Measurements from ENCODE around the gene ADAMTS15.
A peak's percentile ranks its signal among the peaks of the same experiment; 100 is the strongest.

ADAMTS15 gene

DNA sequence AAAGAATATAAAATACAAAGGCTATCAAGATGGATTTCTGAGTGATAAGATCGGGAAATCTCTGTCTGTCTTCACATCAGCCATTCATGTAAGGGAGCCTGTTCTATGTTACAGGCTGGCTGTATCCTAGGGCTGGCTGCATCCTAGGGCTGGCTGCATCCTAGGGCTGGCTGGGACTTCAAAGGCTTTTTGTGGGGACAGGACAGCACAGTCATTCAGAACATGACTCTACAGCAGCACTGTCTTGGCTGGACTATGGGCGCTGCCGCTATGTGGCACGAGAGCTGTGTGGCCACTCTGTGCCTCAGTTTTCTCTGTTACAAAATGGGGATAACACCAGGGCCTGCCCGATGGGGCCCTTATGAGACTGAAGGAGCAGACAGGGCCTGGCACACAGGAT lies 30.2 kb upstream of the ADAMTS15 start:
- DNase-seq, result no peak

- DNase-seq, result no peak
Observed at GRCh38 chr11:130418756-130419155, 29.7 kb upstream of the ADAMTS15 start.

GRCh38 chr11:130420478-130421198 lies 27.8 kb upstream of the ADAMTS15 start:
- DNase-seq, result no peak

DNA sequence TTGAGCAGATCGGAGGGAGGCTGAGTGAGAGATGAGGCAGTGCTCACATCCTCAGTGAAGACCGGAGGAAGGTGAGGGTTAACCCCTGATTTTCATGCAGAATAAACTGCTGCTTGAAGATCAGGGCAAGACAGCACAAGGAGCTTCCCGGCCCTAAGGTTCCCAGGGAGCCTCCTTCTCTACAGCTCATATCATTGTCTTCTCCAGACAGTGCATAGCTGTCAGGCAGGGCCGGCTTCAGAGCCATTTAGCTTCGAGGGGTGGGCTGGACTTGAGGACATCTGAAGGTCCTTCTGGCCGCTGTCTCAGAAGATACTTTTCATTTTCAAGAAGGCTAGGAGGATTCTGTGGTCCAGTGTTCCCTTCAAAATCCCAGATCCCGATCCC lies 27.3 kb upstream of the ADAMTS15 start:
- no peak for DNase-seq

- no peak for DNase-seq
Observed at GRCh38 chr11:130421697-130422096, 26.7 kb upstream of the ADAMTS15 start.

DNA sequence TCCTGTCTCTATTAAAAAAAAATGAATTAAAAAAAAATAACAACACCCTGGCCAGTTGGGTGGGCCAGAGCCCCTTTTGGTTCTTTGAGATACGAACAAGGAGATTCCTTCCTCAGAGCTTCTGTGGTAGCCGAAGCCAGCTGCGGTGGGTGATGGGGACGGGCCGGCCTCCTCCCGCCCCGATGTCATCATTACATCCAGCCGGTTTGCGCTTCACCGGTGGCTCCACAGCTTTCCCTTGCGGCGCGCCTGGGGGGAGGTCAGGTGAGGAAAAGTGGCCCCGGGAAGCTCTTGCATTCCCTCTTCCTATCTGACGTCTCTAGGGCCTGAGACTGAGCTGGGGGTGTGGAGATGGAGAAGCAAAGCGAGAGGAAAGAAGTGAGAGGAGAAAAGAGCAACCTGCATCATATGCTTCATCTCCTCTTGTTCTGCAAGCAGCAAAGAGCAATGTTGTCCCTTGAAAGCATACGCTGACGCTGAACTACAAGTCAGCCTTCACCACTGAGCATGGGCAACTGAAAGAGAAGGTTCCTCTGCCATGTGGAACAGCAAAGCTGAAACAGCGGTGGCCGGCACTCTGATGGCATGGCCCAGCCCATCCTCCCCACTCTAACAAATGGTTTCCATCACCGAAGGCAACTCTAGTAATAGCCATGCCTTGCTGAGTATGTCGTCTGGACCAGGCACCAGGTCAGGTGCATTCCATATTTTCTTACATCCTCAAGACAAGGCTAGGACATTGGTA lies 26.0 kb upstream of the ADAMTS15 start:
- no peak for DNase-seq

DNA sequence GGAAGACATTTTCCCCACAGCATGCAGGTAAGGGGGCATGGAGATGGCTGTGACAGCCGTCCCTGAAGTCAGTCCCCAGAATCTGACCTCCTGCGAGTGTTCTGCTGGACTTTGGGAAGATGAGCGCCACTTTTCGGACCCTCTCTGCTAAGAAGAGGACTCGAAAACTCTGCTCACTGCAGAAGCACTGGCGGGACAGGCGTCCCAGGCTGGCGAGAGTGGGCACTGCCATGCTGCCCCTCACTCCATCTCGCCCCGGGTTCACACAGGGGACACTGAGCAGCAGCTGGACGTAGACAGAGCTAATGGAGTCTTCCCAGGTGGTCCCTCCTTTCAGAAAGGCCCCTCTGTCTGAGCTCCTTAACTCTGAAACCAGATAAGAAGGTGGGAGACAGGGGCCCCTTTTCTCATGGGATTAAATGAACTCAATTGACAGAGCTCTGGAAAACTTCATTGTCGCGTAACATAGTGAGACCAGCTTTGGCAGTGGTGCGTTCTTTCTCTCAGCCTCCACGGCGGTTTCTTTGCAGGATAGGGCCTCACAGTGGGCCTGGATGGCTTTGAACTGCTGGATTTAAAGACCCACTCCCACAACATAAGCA lies 24.8 kb upstream of the ADAMTS15 start:
- DNase-seq, result no peak

- no peak for DNase-seq
Observed at GRCh38 chr11:130424613-130425140, 23.8 kb upstream of the ADAMTS15 start.

DNA sequence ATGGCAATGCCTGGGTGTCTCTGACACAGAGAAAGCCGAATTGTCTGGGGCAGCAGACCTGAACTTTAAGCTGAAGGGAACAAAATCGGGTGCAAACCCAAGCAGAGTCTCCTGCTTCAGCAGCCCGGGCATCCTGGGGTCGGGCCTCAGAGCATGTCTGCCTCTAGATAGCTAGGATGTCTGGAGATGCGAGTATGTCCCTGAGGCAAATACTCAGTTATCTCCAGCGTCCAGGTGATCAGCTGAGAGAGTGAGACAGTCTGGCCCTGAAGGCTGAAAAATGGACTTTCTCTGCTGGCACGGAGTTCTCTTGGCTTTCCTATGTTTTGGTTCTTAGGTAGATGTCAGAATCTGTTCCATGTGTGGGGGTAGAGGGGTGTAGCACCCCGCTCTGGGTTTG lies 23.3 kb upstream of the ADAMTS15 start:
- no peak for DNase-seq

DNA sequence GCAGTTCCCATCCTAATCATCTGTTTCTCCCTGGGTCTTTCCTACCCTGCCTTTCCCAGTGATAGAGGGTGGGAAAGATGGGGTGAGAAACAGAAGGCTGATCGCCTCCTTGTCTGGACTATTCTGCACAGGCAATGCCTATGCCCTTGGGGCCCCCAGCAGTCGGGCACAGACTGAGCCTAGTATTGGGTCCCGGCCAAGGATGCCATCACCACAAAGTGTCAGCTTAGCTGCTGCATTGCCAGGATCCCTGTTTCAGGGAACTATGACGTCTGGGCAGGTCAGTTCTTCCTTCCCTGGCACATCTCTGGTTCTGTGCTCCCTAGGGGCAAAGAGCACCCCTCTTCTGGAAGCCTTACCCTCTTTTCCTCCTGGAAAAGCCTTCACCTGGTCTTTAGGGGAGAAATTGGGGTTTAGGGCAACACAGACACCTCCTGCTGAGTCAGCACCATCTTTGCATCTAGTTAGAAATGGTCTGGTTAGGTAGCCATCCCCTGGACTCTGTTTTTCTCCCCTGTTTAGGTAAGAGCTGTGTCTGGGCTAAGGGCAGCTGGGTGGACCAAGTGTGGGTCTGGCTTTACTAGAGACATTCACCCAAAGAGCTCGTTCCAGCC lies 22.1 kb upstream of the ADAMTS15 start:
- no peak for DNase-seq

- no peak for DNase-seq
Observed at GRCh38 chr11:130426837-130427341, 21.6 kb upstream of the ADAMTS15 start.

- no peak for DNase-seq
Observed at GRCh38 chr11:130427581-130428315, 20.7 kb upstream of the ADAMTS15 start.

GRCh38 chr11:130428316-130429119 lies 19.9 kb upstream of the ADAMTS15 start, which contains the start of gene ADAMTS8:
TSS of gene ADAMTS8 (minus strand) at chr11:130428609. CDS start at chr11:130428286, 323 bp downstream.
- no peak for DNase-seq

GRCh38 chr11:130429120-130429681 lies 19.2 kb upstream of the ADAMTS15 start:
- DNase-seq, result no peak

DNA sequence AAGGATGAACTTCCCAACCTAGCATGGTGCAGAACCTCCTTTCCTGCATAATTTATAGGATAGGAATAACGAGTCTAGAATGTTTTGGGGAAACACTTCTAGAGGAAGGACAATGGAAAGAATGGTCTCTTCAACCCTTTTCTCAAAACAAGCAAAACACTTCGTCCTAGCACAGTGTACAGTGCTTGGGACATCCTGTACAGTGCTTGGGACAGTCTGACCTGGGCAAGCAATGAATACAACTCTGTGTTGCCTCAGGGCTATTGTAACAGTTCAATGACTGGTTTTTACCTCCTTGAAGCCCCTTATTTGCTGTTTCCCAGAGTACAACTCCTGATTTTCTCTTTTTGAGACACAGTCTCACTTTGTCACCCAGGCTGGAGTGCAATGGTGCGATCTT lies 18.5 kb upstream of the ADAMTS15 start:
- DNase-seq, result no peak

DNA sequence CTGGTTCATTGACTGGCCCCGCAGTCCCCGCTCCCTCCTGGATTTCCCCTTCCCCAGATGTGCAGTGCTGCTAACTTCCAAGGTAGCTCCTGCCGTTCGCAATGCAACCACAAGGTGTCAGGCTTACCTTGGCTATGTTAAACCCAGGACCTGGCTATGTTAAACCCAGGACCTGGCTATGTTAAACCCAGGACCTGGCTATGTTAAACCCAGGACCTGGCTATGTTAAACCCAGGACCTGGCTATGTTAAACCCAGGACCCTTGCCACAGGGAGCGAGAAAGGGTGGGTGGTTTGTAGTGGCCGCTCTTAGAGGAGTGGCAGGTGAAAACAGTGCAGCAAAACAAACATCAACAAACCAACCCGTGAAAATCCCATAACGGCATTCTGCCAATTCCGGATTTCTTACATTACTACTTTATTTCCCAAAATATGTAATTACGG lies 17.1 kb upstream of the ADAMTS15 start:
- DNase-seq, result no peak

DNA sequence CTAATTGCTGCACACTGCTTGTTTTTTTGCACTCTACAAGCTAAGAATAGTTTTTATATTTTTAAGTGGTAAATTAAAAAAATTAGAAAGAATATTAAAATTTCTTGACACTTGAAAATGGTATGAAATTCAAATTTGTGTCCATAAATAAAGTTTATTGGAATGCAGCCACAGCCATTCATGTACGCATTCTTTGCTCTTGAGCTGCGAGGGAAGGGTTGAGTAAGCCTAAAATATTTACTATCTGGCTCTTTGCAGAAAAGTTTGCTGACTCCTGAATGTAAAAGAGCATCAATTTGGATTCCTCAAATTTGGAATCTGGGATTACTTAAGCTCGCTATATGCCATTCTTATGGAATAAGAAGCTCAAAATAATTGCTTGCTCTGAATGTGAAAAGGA lies 16.6 kb upstream of the ADAMTS15 start:
- no peak for DNase-seq

DNA sequence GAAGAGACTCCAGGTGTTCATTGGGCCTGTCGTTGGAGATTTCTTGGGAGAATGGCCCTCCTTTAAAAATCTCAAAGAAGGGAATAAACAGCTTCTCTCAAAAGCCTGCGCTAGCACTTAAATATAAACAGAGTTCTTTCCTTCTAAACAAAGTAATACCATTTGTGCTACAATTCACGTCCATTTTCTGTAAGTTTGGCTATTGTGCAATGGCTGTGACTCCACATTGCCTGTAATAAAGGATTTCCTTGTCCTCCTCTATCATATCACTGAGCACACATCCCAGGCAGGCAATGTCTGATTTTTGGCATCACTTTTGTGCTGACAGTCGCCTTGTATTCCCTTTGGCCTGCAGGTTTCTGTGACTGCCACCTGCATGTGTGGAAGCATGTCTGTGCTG lies 15.1 kb upstream of the ADAMTS15 start:
- DNase-seq, result no peak

- peak; percentile 51 for DNase-seq
Observed at GRCh38 chr11:130434521-130435223, 13.8 kb upstream of the ADAMTS15 start.

DNA sequence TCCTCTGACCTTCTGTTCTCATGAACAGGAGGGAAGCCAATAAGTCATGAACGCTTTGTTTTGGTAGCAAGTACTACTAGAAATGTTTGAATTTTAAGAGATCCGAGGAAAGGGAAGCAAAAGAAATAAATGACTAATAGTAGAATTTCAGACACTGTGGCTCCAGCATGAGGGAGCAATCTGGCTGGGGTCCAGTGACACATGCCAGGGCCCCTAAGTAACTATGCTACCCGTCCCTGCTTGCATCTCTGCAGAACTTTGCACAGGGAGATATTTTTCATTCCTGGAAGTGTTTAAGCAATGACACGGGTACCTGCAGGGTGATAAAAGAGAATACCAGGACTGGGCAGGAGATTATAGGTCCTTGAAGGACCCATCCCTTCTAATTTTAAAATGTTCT lies 12.8 kb upstream of the ADAMTS15 start:
- no peak for DNase-seq

All from NCI-H1048 (cell line).